Esophagus muscularis mucosa (tissue), 4 donors: ENCODE measurements around the gene COL4A6. TPM values are rescaled to one million over a fixed set of nuclear protein-coding genes. Genes with fewer than 3 reads are reported as not detected.

ENCODE experiments used
- DNase-seq: peaks from one replicate; pipeline ENCODE4 v3.0.0-alpha.2; 2017; ENCODE audit errors: extremely low spot score
- H3K27ac ChIP-seq, 4 donors: fragments of 200-600 bp; sonication (generic); replicated peaks in 1 of 4; 1 replicate in 3 of 4; 2 replicates in 1 of 4; pipeline ENCODE4 v1.5.1; 2016 to 2019; ENCODE audit warnings: mild to moderate bottlenecking in 1 of 4
- H3K27me3 ChIP-seq, 4 donors: fragments of 200-600 bp; sonication (generic); one replicate each; pipeline versions ENCODE4 v1.5.1 to v1.6.0; 2016 to 2019
- H3K36me3 ChIP-seq, 4 donors: fragments of 200-600 bp; sonication (generic); one replicate each; pipeline ENCODE4 v1.5.1; 2016 to 2019
- H3K4me1 ChIP-seq, 4 donors: fragments of 200-600 bp; sonication (generic); one replicate each; pipeline ENCODE4 v1.5.1; 2016 to 2019
- H3K4me3 ChIP-seq, 4 donors: fragments of 200-600 bp; sonication (generic); 1 replicate in 2 of 4; 2 replicates in 2 of 4; pipeline ENCODE4 v1.5.1; 2016 to 2019; ENCODE audit warnings: mild to moderate bottlenecking in 4 of 4, moderate library complexity in 1 of 4
- H3K9me3 ChIP-seq, 4 donors: fragments of 200-600 bp; sonication (generic); 1 replicate in 3 of 4; 2 replicates in 1 of 4; pipeline ENCODE4 v1.5.1; 2016 to 2019
- EP300 ChIP-seq: sonication (generic); formaldehyde crosslinking; IDR thresholded peaks from one replicate; pipeline ENCODE4 v1.6.1; 2017; ENCODE audit warnings: antibody characterized with exemption
- POLR2A ChIP-seq: fragments of 450-650 bp; IDR thresholded peaks from one replicate; pipeline ENCODE4 v1.6.1; 2017; ENCODE audit warnings: antibody characterized with exemption, moderate library complexity, mild to moderate bottlenecking, low read depth
- POLR2AphosphoS5 ChIP-seq, 2 donors: sonication (generic); formaldehyde crosslinking; IDR thresholded peaks; one replicate each; pipeline ENCODE4 v1.6.1; 2017; ENCODE audit warnings: antibody characterized with exemption in 2 of 2
- WGBS: methylation state at CpG from one replicate; pipeline ENCODE4 v1.1.5; 2018; 5-methylcytosine and 5-hydroxymethylcytosine counted together
- intact Hi-C: fragments of 100-400 bp; cut with DNase I; formaldehyde crosslinking; loops from one replicate; pipeline ENCODE4 v1.15.1; 2023
- total RNA-seq, 4 donors: library from RNA; depleted of rRNA; stranded (reverse); fragments of >200 nt; gene quantifications; one replicate each; pipeline versions ENCODE4 v1.1.0 to v1.2.1, GENCODE V29; 2016
- TF ChIP-seq, protein P1 (sequence below), 3 experiments: fragments of 200-600 bp in 2 of 3; fragments of 450-650 bp in 1 of 3; sonication (generic) in 2 of 3; IDR thresholded peaks; one replicate each; pipeline ENCODE4 v1.5.1; 2017 to 2019; ENCODE audit warnings: antibody characterized with exemption in 3 of 3, mild to moderate bottlenecking in 2 of 3, moderate library complexity in 1 of 3

COL4A6 gene
- total RNA-seq, 4 donors from 2014 or later = 126 to 192 (median 164) TPM

DNA sequence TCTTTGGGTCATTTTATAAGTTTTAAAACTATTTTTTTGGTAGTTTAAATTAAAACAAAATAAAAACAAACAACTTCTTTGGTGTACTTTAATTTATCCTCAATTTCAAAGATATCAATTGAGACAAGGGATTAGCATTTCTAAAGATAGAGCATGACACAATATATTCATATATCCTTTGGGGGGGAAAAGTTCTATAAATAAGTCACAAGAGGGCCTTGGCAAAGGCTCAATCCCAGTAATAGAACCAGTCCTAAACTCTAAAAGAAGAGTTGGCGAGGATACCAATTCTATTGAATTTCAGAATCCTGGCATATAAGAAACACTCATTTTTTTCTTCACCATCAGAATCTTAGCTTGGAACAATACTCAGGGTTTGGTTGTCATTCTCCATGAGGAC, 89.7 kb downstream of the COL4A6 start:
- Histone ChIP-seq H3K36me3 (no peaks in the 10 kb centered on the region), H3K4me3 (no peak overlapping the region), H3K27ac (no peak overlapping the region), H3K4me1 (peaks cover 0 to 27% (median 11%) of the 10 kb centered on the region in 4 donors), H3K9me3 (no peaks in the 10 kb centered on the region), H3K27me3 (peaks cover 0 to 3% (median 0%) of the 10 kb centered on the region in 4 donors)
- TF ChIP-seq, protein P1, sequence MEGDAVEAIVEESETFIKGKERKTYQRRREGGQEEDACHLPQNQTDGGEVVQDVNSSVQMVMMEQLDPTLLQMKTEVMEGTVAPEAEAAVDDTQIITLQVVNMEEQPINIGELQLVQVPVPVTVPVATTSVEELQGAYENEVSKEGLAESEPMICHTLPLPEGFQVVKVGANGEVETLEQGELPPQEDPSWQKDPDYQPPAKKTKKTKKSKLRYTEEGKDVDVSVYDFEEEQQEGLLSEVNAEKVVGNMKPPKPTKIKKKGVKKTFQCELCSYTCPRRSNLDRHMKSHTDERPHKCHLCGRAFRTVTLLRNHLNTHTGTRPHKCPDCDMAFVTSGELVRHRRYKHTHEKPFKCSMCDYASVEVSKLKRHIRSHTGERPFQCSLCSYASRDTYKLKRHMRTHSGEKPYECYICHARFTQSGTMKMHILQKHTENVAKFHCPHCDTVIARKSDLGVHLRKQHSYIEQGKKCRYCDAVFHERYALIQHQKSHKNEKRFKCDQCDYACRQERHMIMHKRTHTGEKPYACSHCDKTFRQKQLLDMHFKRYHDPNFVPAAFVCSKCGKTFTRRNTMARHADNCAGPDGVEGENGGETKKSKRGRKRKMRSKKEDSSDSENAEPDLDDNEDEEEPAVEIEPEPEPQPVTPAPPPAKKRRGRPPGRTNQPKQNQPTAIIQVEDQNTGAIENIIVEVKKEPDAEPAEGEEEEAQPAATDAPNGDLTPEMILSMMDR (IDR thresholded peaks at IDR 0.05) = no peak
- TF ChIP-seq POLR2AphosphoS5 (IDR thresholded peaks at IDR 0.05) = no peak
- TF ChIP-seq POLR2A = no peak
- no peak for TF ChIP-seq EP300
- DNase-seq = no peak
- WGBS = 89% methylated on average over 1 of the region's 1 CpG
- intact Hi-C loops = no loop called here

DNA sequence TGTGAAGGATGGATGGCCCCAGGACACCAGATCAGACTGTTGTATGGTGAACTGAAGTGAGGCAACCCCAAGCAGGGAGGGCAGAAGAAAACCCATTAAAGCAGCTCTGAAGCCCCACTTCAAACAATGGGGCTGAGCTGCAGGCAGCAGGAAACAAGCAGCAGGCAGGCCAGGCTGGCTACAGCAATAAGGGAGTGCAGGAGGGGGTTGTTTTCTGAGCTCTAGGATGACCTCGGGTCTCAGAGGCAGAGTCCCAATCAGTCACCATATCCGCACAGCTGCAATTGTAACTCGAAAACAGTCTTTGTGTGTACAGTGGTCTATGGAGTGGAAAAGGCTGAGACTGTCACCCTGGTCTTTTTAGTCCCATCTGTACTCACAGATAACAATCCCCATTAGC, 90.4 kb downstream of the COL4A6 start:
- peak overlapping the region in 1 of 4 donors; percentile 14 for H3K27ac ChIP-seq
- WGBS = 56% methylated on average over 2 of the region's 3 CpGs
- no peaks in the 10 kb centered on the region for H3K9me3 ChIP-seq
- peaks cover 0 to 3% (median 0%) of the 10 kb centered on the region in 4 donors for H3K27me3 ChIP-seq
- intact Hi-C loops = no loop called here
- peaks cover 0 to 30% (median 11%) of the 10 kb centered on the region in 4 donors for H3K4me1 ChIP-seq
- H3K4me3 ChIP-seq = no peak overlapping the region
- DNase-seq = no peak
- H3K36me3 ChIP-seq = no peaks in the 10 kb centered on the region
- no peak for TF ChIP-seq EP300
- no peak for TF ChIP-seq POLR2AphosphoS5 (IDR thresholded peaks at IDR 0.05)
- TF ChIP-seq, protein P1 (IDR thresholded peaks at IDR 0.05) = no peak
- TF ChIP-seq POLR2A = no peak

DNA sequence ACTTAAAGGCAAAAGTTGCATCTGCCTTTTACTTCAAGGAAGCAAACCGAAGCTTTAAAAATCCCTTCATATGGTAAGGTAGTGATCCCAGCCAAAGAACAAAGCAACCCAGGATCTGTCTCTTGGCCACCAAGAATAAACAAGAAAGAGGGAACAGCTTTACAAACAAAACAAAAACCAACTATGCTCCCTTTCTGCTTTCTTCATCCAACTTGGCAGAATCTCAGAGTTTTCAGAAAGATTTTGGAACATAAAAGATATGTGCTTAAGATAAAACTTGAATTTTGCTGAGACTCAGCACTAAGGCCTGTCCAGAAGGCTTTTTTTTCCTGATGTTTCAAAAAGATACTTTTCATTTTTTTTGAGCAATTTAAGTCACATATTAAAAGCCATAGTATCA, 94.0 kb downstream of the COL4A6 start:
- intact Hi-C loops = no loop called here
- H3K9me3 ChIP-seq = no peaks in the 10 kb centered on the region
- peaks cover 0 to 29% (median 9%) of the 10 kb centered on the region in 4 donors for H3K4me1 ChIP-seq
- H3K27ac ChIP-seq = peak overlapping the region in 3 of 4 donors; percentile 31 to 54 (median 47)
- H3K27me3 ChIP-seq = no peaks in the 10 kb centered on the region
- no peak overlapping the region for H3K4me3 ChIP-seq
- WGBS = 28% methylated on average over 1 of the region's 1 CpG
- TF ChIP-seq POLR2A (no peak), POLR2AphosphoS5 (IDR thresholded peaks at IDR 0.05) (no peak), EP300 (no peak)
- TF ChIP-seq, protein P1 (IDR thresholded peaks at IDR 0.05) = no peak
- no peak for DNase-seq
- no peaks in the 10 kb centered on the region for H3K36me3 ChIP-seq

DNA sequence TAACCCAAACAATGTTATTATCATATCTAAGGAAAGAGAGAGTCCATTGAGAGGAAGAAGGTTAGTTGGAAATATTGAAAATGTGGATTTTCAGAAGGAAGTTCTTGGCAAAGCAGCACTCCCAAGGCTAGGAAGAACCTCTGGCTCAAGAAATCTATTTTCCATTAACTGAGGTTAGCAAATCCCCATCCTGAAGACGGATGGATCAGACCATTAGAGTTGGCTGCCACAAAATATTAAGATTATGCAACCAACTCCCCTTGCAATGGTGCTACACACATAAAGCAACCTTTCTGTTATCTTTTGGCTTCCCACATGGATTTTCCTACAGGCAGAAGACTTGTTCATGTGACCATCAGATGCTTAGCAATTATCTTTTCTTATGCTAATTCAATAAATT, 96.3 kb downstream of the COL4A6 start:
- no peaks in the 10 kb centered on the region for H3K36me3 ChIP-seq
- H3K9me3 ChIP-seq = no peaks in the 10 kb centered on the region
- H3K27me3 ChIP-seq = no peaks in the 10 kb centered on the region
- intact Hi-C loops = no loop called here
- no peak for DNase-seq
- TF ChIP-seq POLR2A = no peak
- no peak for TF ChIP-seq EP300
- TF ChIP-seq, protein P1 (IDR thresholded peaks at IDR 0.05) = no peak
- no peak for TF ChIP-seq POLR2AphosphoS5 (IDR thresholded peaks at IDR 0.05)
- H3K4me3 ChIP-seq = no peak overlapping the region
- 47% methylated on average over 1 of the region's 1 CpG for WGBS
- H3K4me1 ChIP-seq = peaks cover 0 to 29% (median 6%) of the 10 kb centered on the region in 4 donors
- H3K27ac ChIP-seq = no peak overlapping the region

DNA sequence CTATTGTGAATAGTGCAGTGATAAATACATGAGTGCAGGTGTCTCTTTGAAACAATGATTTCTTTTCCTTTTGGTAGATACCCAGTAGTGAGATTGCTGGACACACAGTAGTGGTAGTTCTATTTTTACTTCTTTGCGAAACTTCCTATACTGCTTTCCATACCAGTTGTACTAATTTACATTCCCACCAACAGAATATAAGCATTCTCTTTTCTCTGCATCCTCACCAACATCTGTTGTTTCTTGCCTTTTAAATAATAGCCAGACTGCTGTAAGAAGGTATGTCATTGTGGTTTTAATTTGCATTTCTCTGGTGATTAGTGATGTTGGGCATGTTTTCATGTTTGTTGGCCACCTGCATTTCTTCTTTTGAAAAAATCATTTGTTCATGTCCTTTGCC, 105.9 kb downstream of the COL4A6 start:
- 86% methylated on average over 1 of the region's 1 CpG for WGBS
- H3K4me3 ChIP-seq = no peak overlapping the region
- H3K27ac ChIP-seq = no peak overlapping the region
- no peaks in the 10 kb centered on the region for H3K4me1 ChIP-seq
- H3K36me3 ChIP-seq = no peaks in the 10 kb centered on the region
- TF ChIP-seq, protein P1 (IDR thresholded peaks at IDR 0.05) = no peak
- TF ChIP-seq POLR2A (no peak), POLR2AphosphoS5 (IDR thresholded peaks at IDR 0.05) (no peak), EP300 (no peak)
- intact Hi-C loops = no loop called here
- no peaks in the 10 kb centered on the region for H3K27me3 ChIP-seq
- no peak for DNase-seq
- no peaks in the 10 kb centered on the region for H3K9me3 ChIP-seq
